Osteocyte (in vitro differentiated cells): ENCODE measurements around the gene UNC45A. TPM values are rescaled to one million over a fixed set of nuclear protein-coding genes. Genes with fewer than 3 reads are reported as not detected.
"Not testable (repeated sequence)": the region's sequence is repeated elsewhere in the genome, so short reads cannot be mapped to it uniquely, and the experiment has no call there.

ENCODE experiments used
- DNase-seq: peaks from one replicate; pipeline ENCODE4 v3.0.0; 2021; ENCODE audit warnings: mixed read lengths; ENCODE audit not compliant: unreplicated experiment; ENCODE audit errors: extremely low spot score
- H3K27ac Mint-ChIP-seq: one replicate; pipeline ENCODE4 v1.8.0; 2021; ENCODE audit warnings: mild to moderate bottlenecking, mixed read lengths; ENCODE audit not compliant: unreplicated experiment
- H3K27me3 Mint-ChIP-seq: one replicate; pipeline ENCODE4 v1.8.0; 2021; ENCODE audit warnings: mixed read lengths; ENCODE audit not compliant: unreplicated experiment
- H3K36me3 Mint-ChIP-seq: one replicate; pipeline ENCODE4 v1.8.0; 2021; ENCODE audit warnings: mixed read lengths; ENCODE audit not compliant: unreplicated experiment
- H3K4me1 Mint-ChIP-seq: one replicate; pipeline ENCODE4 v1.8.0; 2021; ENCODE audit warnings: mixed read lengths; ENCODE audit not compliant: unreplicated experiment
- H3K4me3 Mint-ChIP-seq: one replicate; pipeline ENCODE4 v1.8.0; 2021; ENCODE audit warnings: mild to moderate bottlenecking, moderate library complexity, mixed read lengths; ENCODE audit not compliant: unreplicated experiment
- H3K9me3 Mint-ChIP-seq: one replicate; pipeline ENCODE4 v1.8.0; 2021; ENCODE audit warnings: mixed read lengths; ENCODE audit not compliant: unreplicated experiment
- total RNA-seq: library from RNA; stranded (reverse); gene quantifications from 2 replicates; pipeline ENCODE4 v1.2.1, GENCODE V29; 2021
- TF ChIP-seq, protein P1 (sequence below): fragments of 200-600 bp; sonication (generic); IDR thresholded peaks from 2 replicates; pipeline ENCODE4 v1.5.0; 2021; ENCODE audit warnings: antibody characterized with exemption, mild to moderate bottlenecking, moderate library complexity

The UNC45A gene
- total RNA-seq, 1 donor from 2014 or later = 83.0 TPM

DNA sequence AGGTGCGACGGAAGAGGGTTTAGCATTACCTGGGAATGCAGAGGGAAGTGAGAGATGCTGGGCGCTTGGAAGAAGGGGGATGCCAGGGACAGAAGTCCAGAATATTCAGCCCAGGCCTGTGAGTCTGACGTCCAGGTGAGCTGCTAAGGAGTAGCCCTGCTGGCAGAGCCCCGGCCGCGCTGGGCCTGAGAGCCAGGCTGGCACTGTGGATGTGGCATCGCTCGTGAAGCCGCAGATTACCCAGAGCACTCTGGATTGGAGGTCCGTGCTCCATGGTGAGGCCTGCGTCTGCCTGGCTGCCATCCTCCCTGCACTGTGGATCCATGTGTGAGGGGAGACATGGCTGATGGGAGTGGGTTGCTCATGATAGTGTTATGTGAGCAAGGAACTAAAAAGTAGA lies 17.5 kb upstream of the UNC45A start:
- no peaks in the 10 kb centered on the region for H3K27me3 Mint-ChIP-seq
- H3K4me3 Mint-ChIP-seq = no peak overlapping the region
- H3K9me3 Mint-ChIP-seq = no peaks in the 10 kb centered on the region
- TF ChIP-seq, protein P1, sequence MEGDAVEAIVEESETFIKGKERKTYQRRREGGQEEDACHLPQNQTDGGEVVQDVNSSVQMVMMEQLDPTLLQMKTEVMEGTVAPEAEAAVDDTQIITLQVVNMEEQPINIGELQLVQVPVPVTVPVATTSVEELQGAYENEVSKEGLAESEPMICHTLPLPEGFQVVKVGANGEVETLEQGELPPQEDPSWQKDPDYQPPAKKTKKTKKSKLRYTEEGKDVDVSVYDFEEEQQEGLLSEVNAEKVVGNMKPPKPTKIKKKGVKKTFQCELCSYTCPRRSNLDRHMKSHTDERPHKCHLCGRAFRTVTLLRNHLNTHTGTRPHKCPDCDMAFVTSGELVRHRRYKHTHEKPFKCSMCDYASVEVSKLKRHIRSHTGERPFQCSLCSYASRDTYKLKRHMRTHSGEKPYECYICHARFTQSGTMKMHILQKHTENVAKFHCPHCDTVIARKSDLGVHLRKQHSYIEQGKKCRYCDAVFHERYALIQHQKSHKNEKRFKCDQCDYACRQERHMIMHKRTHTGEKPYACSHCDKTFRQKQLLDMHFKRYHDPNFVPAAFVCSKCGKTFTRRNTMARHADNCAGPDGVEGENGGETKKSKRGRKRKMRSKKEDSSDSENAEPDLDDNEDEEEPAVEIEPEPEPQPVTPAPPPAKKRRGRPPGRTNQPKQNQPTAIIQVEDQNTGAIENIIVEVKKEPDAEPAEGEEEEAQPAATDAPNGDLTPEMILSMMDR = no peak
- H3K4me1 Mint-ChIP-seq = no peaks in the 10 kb centered on the region
- peaks cover 42% of the 10 kb centered on the region for H3K36me3 Mint-ChIP-seq
- DNase-seq = no peak
- no peak overlapping the region for H3K27ac Mint-ChIP-seq

DNA sequence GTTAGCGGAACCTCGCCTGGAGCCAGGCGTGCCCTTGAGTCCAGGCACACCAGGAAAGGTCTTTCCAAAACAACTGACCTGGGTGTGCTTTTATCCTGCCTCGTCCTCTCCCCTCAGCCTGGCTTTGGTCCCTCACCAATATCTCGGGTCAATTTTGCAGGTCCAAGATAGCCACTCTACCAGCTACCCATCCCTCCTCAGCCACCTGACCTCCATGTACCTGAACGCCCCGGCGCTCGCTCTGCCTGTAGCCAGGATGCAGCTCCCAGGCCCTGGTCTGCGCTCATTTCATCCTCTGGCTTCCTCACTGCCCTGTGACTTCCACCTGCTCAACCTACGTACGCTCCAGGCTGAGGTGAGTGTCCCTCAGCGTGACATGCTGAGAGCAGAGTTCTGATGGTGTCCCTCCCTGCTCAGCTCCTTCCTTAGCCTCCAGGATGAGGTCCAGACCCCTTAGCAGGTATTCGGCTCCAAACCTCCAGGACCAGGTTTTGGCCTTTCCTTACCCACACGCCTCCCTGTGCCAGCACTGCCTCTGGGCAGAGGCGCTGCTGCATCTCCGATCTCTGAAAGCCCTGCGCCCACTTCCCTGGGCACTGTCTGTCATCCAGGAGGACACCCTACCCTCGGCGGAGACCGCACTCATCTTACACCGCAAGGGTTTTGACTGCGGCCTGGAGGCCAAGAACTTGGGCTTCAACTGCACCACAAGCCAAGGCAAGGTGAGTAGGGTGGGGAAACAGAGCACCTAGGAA lies 16.9 kb upstream of the UNC45A start:
- no peaks in the 10 kb centered on the region for H3K9me3 Mint-ChIP-seq
- H3K27ac Mint-ChIP-seq = no peak overlapping the region
- peaks cover 42% of the 10 kb centered on the region for H3K36me3 Mint-ChIP-seq
- TF ChIP-seq, protein P1 = no peak
- no peaks in the 10 kb centered on the region for H3K4me1 Mint-ChIP-seq
- no peak for DNase-seq
- no peaks in the 10 kb centered on the region for H3K27me3 Mint-ChIP-seq
- no peak overlapping the region for H3K4me3 Mint-ChIP-seq

DNA sequence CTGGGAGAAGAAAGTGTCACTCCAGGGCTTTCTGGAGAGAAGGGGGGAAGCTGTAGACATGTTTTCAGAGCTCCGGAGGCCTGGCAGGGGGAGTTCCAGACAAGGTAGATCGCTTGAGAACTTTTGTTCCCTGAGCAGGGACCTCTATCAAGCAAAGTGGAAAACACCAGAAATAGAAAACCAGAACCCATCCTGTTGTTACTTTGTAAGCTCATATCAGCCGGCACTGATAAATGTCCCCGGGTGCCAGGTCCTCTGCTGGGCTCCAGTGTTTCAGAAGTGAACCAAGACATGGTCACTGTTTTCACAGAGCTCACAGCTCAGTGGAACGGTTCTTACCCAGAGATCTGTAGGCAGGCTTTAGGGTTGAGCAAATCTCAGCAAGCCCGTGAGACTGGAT lies 16.2 kb upstream of the UNC45A start:
- Mint-ChIP-seq H3K4me1 (no peaks in the 10 kb centered on the region), H3K27ac (no peak overlapping the region), H3K36me3 (peaks cover 41% of the 10 kb centered on the region), H3K9me3 (no peaks in the 10 kb centered on the region), H3K27me3 (no peaks in the 10 kb centered on the region), H3K4me3 (no peak overlapping the region)
- TF ChIP-seq, protein P1 = no peak
- DNase-seq = no peak

DNA sequence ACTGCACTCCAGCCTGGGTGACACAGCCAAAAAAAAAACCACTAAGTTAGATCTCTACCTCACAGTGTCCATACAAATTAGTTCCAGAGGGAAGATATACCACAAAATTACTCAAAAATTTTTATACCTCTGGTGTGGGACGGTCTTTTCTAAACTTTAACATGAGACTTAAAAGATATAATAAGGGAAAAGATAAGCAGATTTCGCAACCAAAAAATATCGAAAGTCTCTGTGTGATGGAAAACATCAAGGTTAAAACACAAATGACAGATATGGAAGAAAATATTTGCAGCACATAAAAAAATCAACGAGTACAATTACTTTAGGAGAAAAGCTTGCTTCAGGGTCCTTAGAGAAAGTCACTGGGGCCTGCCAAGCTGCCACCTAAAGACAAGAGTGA lies 13.2 kb upstream of the UNC45A start:
- H3K4me3 Mint-ChIP-seq = no peak overlapping the region
- DNase-seq = no peak
- TF ChIP-seq, protein P1 = no peak
- no peaks in the 10 kb centered on the region for H3K4me1 Mint-ChIP-seq
- no peaks in the 10 kb centered on the region for H3K9me3 Mint-ChIP-seq
- H3K27me3 Mint-ChIP-seq = no peaks in the 10 kb centered on the region
- H3K27ac Mint-ChIP-seq = no peak overlapping the region
- peaks cover 23% of the 10 kb centered on the region for H3K36me3 Mint-ChIP-seq

DNA sequence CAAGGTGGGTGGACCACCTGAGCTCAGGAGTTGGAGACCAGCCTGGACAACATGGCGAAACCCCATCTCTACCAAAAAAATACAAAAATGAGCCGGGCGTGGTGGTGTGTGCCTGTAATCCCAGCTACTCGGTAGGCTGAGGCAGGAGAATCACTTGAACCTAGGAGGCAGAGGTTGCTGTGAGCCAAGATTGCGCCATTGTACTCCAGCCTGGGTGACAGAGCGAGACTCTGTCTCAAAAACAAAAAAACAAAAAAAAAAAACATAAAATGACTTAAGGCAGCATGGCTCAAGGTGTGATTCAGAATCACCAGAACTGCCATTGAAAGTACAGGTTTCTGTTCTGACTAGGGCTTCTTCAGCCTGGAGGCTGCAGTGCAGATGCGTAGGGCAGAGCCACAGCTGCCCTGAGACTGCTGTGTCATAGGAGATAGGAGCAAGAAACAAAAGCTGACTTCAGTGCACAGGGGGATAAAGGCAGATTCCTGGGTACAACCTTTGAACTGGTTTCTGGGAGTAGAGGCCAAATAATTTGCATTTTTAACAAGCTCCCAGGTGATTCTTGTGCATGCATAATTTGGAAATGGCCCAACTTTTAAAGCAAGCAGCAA lies 12.3 kb upstream of the UNC45A start:
- H3K9me3 Mint-ChIP-seq, H3K27me3 Mint-ChIP-seq, H3K4me1 Mint-ChIP-seq, H3K4me3 Mint-ChIP-seq, DNase-seq: not testable (repeated sequence)
- H3K27ac Mint-ChIP-seq = peak overlapping the region; percentile 47
- peaks cover 19% of the 10 kb centered on the region for H3K36me3 Mint-ChIP-seq
